ENCODE results near the gene TMEM98.

TMEM98 gene

GRCh38 chr17:32907583-32907982 lies 20.4 kb upstream of the TMEM98 start:
- DNase-seq (ENCODE audit: low spot score) = no peak
- TF ChIP-seq CTCF (IDR thresholded peaks at IDR 0.05) = no peak
- Histone ChIP-seq H3K4me3 (no peak overlapping the region), H3K27ac (no peak overlapping the region)

GRCh38 chr17:32909787-32910369 lies 18.1 kb upstream of the TMEM98 start:
- peak; percentile 68 for TF ChIP-seq CTCF (IDR thresholded peaks at IDR 0.05)
- Histone ChIP-seq H3K4me3 (no peak overlapping the region), H3K27ac (peak overlapping the region in 1 of 2 donors; percentile 28)
- DNase-seq (ENCODE audit: low spot score) = peak; percentile 84

GRCh38 chr17:32910769-32911168 lies 17.2 kb upstream of the TMEM98 start:
- no peak overlapping the region for H3K27ac ChIP-seq
- no peak for TF ChIP-seq CTCF (IDR thresholded peaks at IDR 0.05)
- no peak for DNase-seq (ENCODE audit: low spot score)
- no peak overlapping the region for H3K4me3 ChIP-seq

- Histone ChIP-seq H3K4me3 (peak overlapping the region; percentile 45), H3K27ac (peak overlapping the region; percentile 29 to 62)
- no peak for TF ChIP-seq CTCF (IDR thresholded peaks at IDR 0.05)
- no peak for DNase-seq (ENCODE audit: low spot score)
Measured at GRCh38 chr17:32912218-32912897, 15.6 kb upstream of the TMEM98 start.

- no peak for TF ChIP-seq CTCF (IDR thresholded peaks at IDR 0.05)
- no peak for DNase-seq (ENCODE audit: low spot score)
- H3K4me3 ChIP-seq = no peak overlapping the region
- H3K27ac ChIP-seq = no peak overlapping the region
Measured at GRCh38 chr17:32913593-32913992, 14.4 kb upstream of the TMEM98 start.

- no peak for TF ChIP-seq CTCF (IDR thresholded peaks at IDR 0.05)
- no peak overlapping the region for H3K27ac ChIP-seq
- no peak for DNase-seq (ENCODE audit: low spot score)
- H3K4me3 ChIP-seq = no peak overlapping the region
Measured at GRCh38 chr17:32914181-32914580, 13.8 kb upstream of the TMEM98 start.

GRCh38 chr17:32915245-32915644 lies 12.7 kb upstream of the TMEM98 start:
- TF ChIP-seq CTCF (IDR thresholded peaks at IDR 0.05) = no peak
- no peak for DNase-seq (ENCODE audit: low spot score)
- H3K27ac ChIP-seq = no peak overlapping the region
- H3K4me3 ChIP-seq = no peak overlapping the region

Measured in coronary artery (tissue), 2 donors.